Measurements from ENCODE around the gene EFHC1. TPM values are rescaled to one million over a fixed set of nuclear protein-coding genes. Genes with fewer than 3 reads are reported as not detected.

The EFHC1 gene
- 10.4 to 14.6 TPM (median 13.6 TPM) in 5 replicates for total RNA-seq (2022; extraction: Qiagen RNA extraction; ENCODE audit: low read depth)

GRCh38 chr6:52419809-52420667 lies at the start of gene EFHC1:
EFHC1 (plus strand) TSS chr6:52420342; CDS start chr6:52420411, 69 bp downstream.

Other genes starting within 250 kb of the EFHC1 start
- not detected in 5 replicates for gene IL17A, start 234.0 kb upstream of the EFHC1 start, total RNA-seq (2022; extraction: Qiagen RNA extraction; ENCODE audit: low read depth)
- gene IL17F, start 175.8 kb upstream of the EFHC1 start, total RNA-seq (2022; extraction: Qiagen RNA extraction; ENCODE audit: low read depth), result not detected in 5 replicates
- gene MCM3, start 135.6 kb upstream of the EFHC1 start, total RNA-seq (2022; extraction: Qiagen RNA extraction; ENCODE audit: low read depth), result 76.9 to 86.8 TPM (median 79.7 TPM) in 5 replicates
- 0.79 to 1.3 TPM (median 1.0 TPM) in 5 replicates for gene PAQR8, start 58.2 kb upstream of the EFHC1 start, total RNA-seq (2022; extraction: Qiagen RNA extraction; ENCODE audit: low read depth)
- gene TRAM2, start 156.7 kb downstream of the EFHC1 start, total RNA-seq (2022; extraction: Qiagen RNA extraction; ENCODE audit: low read depth), result 27.0 to 36.9 TPM (median 31.5 TPM) in 5 replicates